NCI-H1930 (cell line): Measurements from ENCODE around the gene TMEM178B.

ENCODE experiments used
- DNase-seq, 2 experiments: peaks; one replicate each; lab custom pipeline; 2025; lab: John Stamatoyannopoulos, UW

Gene TMEM178B

DNA sequence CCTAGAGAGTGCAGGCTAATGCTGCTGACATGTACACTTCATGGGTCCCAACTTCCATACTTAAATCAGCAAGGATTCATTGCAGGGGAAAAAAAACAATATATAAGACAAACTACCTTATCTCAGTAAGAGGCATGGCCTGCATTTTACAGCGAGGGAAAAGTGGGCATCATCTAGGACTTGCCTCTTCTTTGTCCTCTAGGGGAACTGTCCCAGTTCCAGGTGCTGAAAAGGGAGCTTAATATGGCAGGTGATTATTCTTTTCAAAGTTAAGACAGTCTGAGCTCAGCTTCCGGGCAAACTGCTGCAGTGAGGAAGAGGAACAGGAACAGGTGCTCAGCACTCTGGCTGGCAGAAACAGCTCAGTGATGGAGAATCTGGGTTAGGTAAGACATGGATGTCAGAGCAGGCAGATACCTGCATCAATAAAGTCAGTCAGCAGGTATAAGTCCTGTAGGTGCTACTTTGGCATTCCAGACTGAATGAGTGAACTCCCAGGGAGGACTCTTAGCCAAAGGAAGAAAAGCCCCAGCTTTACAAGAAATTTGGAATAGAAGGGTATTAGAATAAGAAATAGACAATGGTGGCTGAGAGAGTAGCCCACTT is 147.2 kb downstream of the TMEM178B start:
- DNase-seq = no peak

DNA sequence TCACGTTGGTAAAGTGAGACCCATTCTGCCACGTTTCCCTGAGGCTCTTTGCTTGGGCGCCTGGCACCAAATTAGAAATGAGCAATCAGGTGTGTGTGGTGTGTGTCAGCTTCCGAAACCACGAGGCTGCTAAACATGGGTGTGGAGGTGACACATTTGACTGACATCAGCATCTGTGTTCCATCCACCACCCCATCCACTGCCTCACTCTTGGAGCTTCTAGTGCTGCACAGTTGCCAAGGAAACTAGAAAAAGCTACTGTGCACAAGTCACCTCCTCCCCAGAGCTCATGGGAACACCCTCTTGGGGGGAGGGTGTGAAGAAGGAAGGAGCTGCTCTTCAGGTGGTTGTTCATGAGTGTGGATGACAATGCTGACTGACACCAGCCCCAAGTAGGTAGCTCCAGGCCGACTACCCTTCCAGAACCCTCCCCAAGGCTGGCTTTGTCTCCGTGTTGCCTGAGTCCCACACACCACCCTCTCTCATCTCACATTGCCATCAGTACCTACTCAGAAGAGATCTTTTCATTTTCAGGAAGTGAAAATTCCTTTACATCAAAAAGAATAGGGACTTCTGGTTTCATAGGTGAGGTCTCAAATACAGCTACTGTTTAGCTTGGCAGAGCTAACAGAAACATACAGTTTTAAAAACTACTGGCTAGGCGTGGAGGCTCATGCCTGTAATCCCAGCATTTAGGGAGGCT is 152.2 kb downstream of the TMEM178B start:
- DNase-seq = no peak

DNA sequence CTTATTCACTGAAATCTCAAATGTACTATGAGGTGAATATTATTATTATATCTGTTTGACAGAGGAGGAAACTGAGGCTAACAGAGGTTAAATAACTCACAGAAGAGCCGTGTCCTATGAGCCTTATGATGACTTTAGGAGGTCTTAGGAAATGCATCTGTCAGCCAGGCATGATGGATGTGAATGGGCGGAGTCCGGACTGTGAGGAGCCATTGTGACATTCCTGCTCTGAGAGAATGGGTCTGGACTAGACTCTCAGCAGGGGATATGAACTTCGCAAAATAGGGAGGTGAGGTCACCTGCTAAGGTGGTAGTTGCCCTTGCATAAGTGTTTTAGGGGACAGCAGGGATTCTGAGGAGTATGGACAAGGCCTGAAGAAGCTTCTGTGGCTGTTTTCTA is 153.6 kb downstream of the TMEM178B start:
- DNase-seq = no peak

- DNase-seq = no peak
Measured at GRCh38 chr7:141228482-141228881, 154.6 kb downstream of the TMEM178B start.

- peak in 1 of 2 experiments; percentile 12 for DNase-seq
Measured at GRCh38 chr7:141231018-141231792, 157.3 kb downstream of the TMEM178B start.

GRCh38 chr7:141232286-141233051 is 158.6 kb downstream of the TMEM178B start:
- DNase-seq = no peak

GRCh38 chr7:141234335-141235105 is 160.7 kb downstream of the TMEM178B start:
- no peak for DNase-seq

- no peak for DNase-seq
Measured at GRCh38 chr7:141235656-141236055, 161.8 kb downstream of the TMEM178B start.

DNA sequence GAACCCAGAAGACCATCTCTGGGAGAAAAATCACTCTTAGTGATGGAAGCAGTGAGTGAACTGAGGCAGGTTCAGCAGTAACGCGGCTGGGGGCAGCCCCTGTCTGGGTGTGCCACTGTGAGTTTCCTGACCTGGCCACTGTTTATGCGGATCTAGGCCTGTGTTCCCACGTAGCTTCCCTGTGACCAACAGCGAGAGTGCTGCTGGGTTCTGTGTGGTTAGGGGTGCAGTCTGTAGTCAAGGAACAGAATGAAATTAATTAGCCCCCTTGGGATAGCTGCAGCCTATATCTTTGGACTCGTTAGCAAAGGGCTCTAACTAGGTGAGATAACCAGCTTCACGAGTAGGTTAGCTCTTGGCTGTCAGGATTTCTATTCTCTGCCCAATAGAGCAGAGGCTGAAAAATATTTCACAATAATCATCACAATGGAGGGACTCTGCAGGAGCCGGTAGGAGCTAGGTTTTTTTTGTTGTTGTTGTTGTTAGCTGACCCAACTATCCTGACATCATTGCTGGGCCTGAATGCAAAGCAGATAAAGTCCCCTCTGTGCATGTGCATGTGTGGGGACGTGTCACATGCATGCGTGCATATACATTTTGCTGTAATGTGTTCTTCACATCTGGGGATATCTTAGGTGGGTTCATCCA is 164.9 kb downstream of the TMEM178B start:
- DNase-seq = no peak

- DNase-seq = no peak
Measured at GRCh38 chr7:141239661-141240060, 165.8 kb downstream of the TMEM178B start.

GRCh38 chr7:141242568-141242967 is 168.7 kb downstream of the TMEM178B start:
- DNase-seq = no peak

DNA sequence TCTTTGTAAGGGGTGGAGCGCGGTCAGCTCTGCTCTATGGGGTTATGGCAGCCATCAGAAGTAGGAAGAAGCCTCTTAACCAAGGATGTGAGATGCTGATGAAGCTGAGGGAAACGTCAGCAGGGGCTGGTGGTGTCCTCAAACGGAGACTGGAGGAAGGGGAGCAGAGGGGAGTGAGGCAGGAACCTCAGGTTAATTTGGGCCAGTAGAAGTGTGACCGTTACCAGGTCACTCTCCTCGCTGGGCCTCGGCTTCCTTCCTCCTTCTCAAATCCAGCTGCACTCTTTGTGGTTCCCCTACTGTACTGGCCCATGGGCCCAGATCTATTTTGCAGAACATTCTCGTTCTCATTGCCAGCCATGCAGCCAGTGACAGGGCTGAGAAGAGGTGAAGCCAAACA is 169.5 kb downstream of the TMEM178B start:
- DNase-seq = no peak

- no peak for DNase-seq
Measured at GRCh38 chr7:141244435-141244834, 170.6 kb downstream of the TMEM178B start.

DNA sequence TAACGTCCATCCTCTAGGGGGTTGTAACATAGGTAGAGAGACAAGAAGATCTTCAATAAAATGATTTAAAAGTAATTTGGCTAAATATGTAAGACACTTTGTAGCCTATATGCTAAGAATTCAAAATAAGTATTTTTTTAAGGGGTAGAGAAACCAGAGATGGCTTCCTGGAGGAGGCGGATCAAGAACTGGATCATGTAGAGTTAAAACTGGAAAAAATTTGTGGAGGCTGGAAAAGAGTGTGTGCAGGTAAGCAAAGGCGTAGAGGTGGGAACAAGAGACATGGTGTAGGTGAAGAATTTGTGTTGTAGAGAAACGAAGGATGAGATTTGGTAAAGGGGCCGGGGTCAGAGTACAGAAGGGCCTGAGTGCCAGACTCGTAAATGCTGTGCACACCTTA is 172.6 kb downstream of the TMEM178B start:
- DNase-seq = no peak

GRCh38 chr7:141251180-141251579 is 177.3 kb downstream of the TMEM178B start:
- DNase-seq = no peak

DNA sequence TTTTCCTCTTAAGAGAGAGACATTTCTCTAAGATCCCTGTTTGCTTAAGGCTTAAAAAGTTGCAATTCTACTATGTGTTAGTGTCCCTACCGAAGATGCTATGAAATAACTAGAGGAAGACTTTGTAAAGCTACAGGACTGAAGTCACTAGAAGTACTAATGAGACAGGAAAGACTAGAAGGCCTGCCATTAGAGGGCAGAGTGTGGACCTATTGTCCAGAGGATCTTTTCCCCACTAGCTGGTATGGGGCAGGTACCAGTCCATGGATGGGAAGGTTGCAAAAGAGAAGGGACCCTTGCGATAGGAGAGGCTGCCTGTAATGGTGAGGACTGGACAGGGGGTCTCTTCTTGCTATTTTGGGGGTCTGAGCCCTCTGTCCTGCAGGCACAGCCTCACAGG is 178.1 kb downstream of the TMEM178B start:
- DNase-seq = no peak

- no peak for DNase-seq
Measured at GRCh38 chr7:141257597-141257996, 183.7 kb downstream of the TMEM178B start.

GRCh38 chr7:141258559-141258958 is 184.7 kb downstream of the TMEM178B start:
- no peak for DNase-seq

DNA sequence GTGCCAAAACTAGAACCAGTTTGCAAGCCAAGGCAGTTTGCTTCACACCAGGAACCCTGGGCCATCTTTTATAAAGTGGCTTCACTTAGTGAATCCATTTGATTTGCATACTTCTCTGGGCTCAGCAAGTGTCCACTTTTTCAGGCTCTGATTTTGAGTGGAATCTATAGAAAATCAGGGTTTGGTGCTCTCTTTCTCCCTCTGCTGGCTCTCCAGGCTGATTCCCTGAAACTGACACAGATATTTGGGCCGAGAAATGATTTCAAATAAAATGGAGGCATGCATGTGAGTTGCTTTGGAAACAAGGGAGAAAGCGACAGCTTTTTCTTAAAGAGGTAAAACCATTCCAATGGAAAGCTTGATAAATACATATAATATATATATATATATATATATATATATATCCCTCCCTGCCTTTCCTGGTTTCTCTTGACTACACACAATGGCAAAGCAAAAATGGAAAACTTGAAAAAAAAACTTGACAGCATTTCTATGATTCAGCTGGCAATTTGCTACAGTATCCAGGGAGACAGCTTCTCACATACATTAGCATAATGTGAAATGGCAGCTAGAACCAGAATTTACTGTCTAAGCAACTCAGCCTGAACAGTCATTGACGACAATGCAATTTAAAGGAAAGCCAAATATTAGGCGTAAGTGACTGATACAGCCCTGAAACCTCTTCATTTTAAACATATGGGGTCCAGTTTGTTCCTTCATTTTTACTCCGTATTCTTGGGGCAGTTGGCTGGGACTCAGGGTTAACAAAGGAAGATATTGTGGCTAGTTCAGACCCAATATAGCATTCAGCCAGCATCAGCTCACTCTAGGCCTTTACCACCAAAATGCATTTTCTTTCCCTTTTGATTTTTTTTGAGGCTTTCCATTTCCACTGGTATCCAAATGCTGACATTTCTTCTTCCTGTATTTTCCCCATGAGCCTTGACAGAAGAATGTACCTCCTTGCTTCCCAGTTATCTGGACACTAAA is 188.5 kb downstream of the TMEM178B start:
- no peak for DNase-seq

- DNase-seq = no peak
Measured at GRCh38 chr7:141263508-141263907, 189.6 kb downstream of the TMEM178B start.
